ENCODE data around the gene REN. TPM values are rescaled to one million over a fixed set of nuclear protein-coding genes. Genes with fewer than 3 reads are reported as not detected.

Gene REN
- total and polyA plus RNA-seq, 9 donors, result 1.0 to 71.6 (median 3.7) TPM

- WGBS, 3 donors, result 86 to 89% (median 87%) methylated on average over 9 to 11 of the region's 11 CpGs
- no peaks in the 10 kb centered on the region for H3K27me3 ChIP-seq
- no peak overlapping the region for H3K4me3 ChIP-seq
- no peaks in the 10 kb centered on the region for H3K36me3 ChIP-seq
- peaks cover 8% of the 10 kb centered on the region for H3K4me1 ChIP-seq (ENCODE audit: insufficient read depth)
- no peaks in the 10 kb centered on the region for H3K9me3 ChIP-seq
- no peak for DNase-seq
- intact Hi-C loops (cut with DNase I), result no loop called here
- no peak overlapping the region for H3K27ac ChIP-seq
- TF ChIP-seq POLR2A (IDR thresholded peaks at IDR 0.05), result no peak
- TF ChIP-seq EP300 (IDR thresholded peaks at IDR 0.05), result no peak
- TF ChIP-seq CTCF (IDR thresholded peaks at IDR 0.05), result no peak
These were observed 53.0 kb downstream of the REN start for GRCh38 chr1:204112876-204113730.

- WGBS, 3 donors, result 76 to 84% (median 77%) methylated on average over 5 of the region's 5 CpGs
- TF ChIP-seq EP300 (IDR thresholded peaks at IDR 0.05), result no peak
- intact Hi-C loops (cut with DNase I), result no loop called here
- H3K27ac ChIP-seq, result no peak overlapping the region
- H3K4me3 ChIP-seq, result no peak overlapping the region
- DNase-seq, result no peak
- H3K4me1 ChIP-seq (ENCODE audit: insufficient read depth), result peaks cover 8% of the 10 kb centered on the region
- H3K9me3 ChIP-seq, result no peaks in the 10 kb centered on the region
- H3K27me3 ChIP-seq, result no peaks in the 10 kb centered on the region
- H3K36me3 ChIP-seq, result no peaks in the 10 kb centered on the region
These were observed 55.1 kb downstream of the REN start for GRCh38 chr1:204110894-204111633.

- DNase-seq, result no peak
- H3K27ac ChIP-seq, result no peak overlapping the region
- peaks cover 6% of the 10 kb centered on the region for H3K4me1 ChIP-seq (ENCODE audit: insufficient read depth)
- 48 to 55% (median 51%) methylated on average over 21 of the region's 21 CpGs for whole genome bisulfite sequencing, 3 donors
- H3K4me3 ChIP-seq, result no peak overlapping the region
- intact Hi-C loops (cut with DNase I), result no loop called here
- no peaks in the 10 kb centered on the region for H3K27me3 ChIP-seq
- TF ChIP-seq POLR2A (IDR thresholded peaks at IDR 0.05), result no peak
- no peak for TF ChIP-seq CTCF (IDR thresholded peaks at IDR 0.05)
- no peak for TF ChIP-seq EP300 (IDR thresholded peaks at IDR 0.05)
- H3K9me3 ChIP-seq, result no peaks in the 10 kb centered on the region
- no peaks in the 10 kb centered on the region for H3K36me3 ChIP-seq
These were observed 57.6 kb downstream of the REN start for GRCh38 chr1:204108312-204109141.

GRCh38 chr1:204107892-204108291 lies 58.2 kb downstream of the REN start:
- Histone ChIP-seq H3K4me1 (ENCODE audit: insufficient read depth) (peaks cover 6% of the 10 kb centered on the region), H3K9me3 (no peaks in the 10 kb centered on the region), H3K36me3 (no peaks in the 10 kb centered on the region), H3K27ac (no peak overlapping the region), H3K4me3 (no peak overlapping the region), H3K27me3 (no peaks in the 10 kb centered on the region)
- TF ChIP-seq POLR2A (IDR thresholded peaks at IDR 0.05) (no peak), CTCF (IDR thresholded peaks at IDR 0.05) (no peak), EP300 (IDR thresholded peaks at IDR 0.05) (no peak)
- 84 to 89% (median 86%) methylated on average over 2 of the region's 2 CpGs for WGBS, 3 donors
- intact Hi-C loops (cut with DNase I), result no loop called here
- no peak for DNase-seq

Measured in ovary (tissue), 9 donors.